Right hindlimb (tissue), 1 donor: ENCODE data around the gene DOK7.
A peak's percentile ranks its signal among the peaks of the same experiment; 100 is the strongest.
"Not testable (repeated sequence)": the region's sequence is repeated elsewhere in the genome, so short reads cannot be mapped to it uniquely, and the experiment has no call there.

ENCODE experiments used
- DNase-seq: peaks from one replicate; pipeline ENCODE4 v3.0.0-alpha.2; 2018

The DOK7 gene

GRCh38 chr4:3511601-3512000, 48.5 kb downstream of the DOK7 start:
- DNase-seq, result not testable (repeated sequence)

DNA sequence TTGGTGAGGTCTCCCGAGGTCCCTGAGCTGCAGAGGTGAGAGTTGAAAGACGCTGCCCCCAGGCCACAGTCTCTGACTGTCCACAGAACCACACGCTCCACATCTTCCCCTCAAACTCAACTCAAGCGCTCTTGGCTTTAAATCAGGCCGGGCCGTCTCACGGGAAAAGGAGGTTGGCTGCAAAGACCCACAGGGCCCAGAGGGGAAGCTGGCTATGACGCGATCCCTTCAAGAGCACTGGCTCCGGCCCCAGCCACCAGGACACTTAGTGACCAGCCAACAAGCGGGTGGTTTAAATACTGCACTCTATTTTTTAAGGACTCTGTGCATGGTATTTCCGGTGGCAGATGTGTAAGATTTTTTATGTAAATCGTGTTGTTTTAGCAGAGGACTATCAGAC, 49.2 kb downstream of the DOK7 start:
- DNase-seq, result no peak

GRCh38 chr4:3512719-3513118, 49.6 kb downstream of the DOK7 start:
- DNase-seq, result no peak

- DNase-seq, result no peak
Observed at GRCh38 chr4:3513807-3514206, 50.7 kb downstream of the DOK7 start.

DNA sequence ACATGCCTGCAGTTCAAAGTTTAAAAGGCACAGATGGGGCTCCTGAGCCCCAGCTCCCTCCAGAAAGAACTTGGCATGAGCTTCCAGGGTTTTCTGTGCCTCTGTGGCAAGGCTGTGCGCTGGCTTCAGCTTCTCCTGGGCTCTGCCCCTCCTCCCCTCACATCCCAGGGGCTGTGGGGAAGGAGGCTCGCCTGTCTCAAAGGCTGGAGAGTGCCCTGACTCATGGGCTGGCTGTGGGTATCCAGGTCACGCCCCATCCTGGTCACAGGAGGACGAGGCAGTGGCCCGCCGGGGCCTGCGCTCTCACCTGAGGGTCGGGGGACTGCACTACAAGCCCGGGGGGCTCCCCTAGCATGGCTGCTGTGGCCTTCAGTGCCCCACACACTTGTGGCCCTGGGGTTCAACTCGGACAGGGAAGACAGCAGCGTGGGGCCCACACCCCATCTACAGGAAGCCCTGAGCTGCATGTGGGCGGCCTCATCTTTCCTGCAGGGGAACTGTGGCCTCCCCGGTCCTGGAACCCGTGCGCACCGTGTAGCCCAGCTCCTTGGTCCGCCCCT, 51.2 kb downstream of the DOK7 start:
- no peak for DNase-seq

- no peak for DNase-seq
Observed at GRCh38 chr4:3514806-3515501, 51.8 kb downstream of the DOK7 start.

DNA sequence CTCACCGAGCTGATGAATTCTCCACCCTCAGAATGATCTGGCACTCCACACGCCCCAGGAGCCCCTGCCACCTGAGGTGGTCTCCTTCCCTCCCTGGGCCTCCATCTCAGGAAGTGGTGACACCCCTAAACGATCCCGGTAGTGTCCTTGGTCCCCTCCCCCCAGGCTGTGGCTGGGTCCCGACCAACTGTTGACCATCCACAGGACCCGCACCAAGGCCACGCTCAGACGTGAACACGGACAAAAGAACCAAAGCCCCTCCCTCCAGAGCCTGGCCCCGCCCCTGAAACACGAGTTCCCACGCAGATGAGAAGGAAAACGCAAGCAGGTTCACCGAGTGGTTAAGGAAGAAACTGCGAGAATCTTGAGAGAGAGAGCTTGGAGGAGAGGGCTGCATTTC, 52.5 kb downstream of the DOK7 start:
- no peak for DNase-seq

GRCh38 chr4:3516061-3516835, 53.1 kb downstream of the DOK7 start:
- no peak for DNase-seq

DNA sequence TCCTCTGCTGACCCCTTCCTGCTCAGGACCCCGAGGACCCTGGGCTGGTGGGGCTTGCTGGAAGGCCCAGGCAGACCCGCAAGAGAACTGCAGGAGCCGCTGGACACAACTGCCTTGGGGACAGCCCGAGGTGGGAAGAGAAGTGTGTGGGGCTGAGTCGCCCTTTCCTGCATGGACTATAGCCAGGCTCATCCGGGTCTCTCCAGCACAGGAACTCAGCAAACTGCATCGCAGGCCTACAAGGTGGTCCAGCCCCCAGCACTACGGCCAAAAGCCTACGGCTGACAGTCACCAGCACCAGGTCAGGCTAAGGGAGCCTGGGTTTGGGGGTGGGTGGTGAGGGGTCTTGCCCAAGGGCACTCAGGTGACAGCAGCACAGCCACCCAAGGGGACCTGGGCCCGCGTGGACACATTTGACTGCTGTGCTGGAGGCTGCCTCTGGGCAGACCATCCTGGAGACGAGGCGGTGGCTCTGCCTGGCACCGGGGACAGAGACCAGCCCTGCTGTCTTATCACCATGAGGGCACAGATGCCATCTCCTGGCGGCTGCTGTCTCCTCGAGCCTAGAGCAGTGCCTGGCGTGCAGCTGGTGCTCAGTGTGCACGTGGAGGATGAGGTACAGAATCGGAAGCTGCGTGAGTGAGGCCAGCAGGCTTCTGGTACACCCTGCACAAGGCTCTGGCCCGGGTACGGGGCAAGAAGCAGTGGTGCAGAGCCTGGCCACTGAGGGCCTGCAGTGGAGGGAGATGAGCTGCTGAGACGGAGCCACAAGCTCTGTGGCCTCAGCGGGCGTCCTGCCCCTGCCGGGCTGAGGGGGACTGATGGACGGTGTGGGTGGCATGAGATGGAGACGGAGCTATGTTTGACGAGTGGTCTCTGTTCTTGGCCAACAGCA, 54.0 kb downstream of the DOK7 start:
- DNase-seq, result no peak

GRCh38 chr4:3517731-3518510, 54.8 kb downstream of the DOK7 start:
- DNase-seq, result no peak

- no peak for DNase-seq
Observed at GRCh38 chr4:3518511-3518880, 55.4 kb downstream of the DOK7 start.

DNA sequence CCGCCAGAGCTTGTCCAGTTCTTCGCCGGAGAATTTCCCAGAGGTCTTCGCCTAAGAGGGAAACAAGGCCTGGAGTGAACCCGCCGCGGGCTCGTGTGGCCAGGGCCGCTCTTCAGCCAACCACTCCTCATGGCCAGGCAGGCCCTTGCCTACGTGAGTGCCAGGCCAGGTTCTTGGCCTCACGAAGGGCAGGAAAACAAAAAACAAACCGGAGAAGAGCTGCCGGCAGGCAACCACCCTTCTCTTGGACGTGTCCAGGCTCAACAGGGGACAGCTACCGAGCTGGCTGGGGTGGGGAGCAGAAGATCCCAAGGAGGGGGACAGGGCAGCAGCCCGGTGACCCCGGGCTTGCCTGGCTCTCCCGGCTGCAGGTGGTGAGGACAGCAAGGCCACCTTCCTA, 55.8 kb downstream of the DOK7 start:
- DNase-seq, result no peak

DNA sequence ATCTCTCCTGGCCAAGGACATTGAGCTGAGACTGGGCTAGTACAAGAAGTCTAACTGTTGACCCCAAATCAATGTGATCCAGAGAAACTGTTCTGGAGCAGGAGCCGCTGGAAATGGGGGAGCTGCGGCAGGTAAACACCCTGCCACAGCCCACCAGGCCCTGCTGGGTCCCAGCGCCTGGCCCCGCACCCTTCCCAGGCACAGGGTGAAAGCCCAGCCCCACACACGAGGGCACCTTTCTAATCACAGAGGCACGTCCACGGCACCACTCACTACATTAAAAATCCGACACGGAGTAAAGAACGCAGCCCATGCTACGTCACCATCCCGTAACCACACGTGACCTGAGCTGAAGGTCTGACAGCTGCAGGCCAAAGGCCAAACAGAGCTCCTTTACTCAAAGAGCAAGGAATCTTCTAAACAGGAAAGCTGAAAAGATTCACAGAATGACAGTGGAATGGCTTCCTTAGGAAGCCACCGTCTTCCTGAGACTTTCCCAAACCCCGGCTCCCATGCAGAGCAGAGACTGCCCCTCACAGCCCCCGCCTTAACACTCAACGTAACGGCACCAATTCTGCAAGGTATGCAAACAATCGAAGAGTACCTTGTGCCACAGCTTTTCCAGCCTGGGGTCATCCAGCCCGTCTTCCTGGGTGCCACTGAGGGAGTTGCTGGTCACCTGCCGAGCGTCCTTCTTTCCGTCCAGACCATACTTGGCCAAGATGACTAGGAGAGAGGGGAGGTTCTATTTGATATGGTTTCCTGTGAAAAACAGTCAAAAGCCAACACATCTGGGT, 56.6 kb downstream of the DOK7 start:
- DNase-seq, result no peak

DNA sequence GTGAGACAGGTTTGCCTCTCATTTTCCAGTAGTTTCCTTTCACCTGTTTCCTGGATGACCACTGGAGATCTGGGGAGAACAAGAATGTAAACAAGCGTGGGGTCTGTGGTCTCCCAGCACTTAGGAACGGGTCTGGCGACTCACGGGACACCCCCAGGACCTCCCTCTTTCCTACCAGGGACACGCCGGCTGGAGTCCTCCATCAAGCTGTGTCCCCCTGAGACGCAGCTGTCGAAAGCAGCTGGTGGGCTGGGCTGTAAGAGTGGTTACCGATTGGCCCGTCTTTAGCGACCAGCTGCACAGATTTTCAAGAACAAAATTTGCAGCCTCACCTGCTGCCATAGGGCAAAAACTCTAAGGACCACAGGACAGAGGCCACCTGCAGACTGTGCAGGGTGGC, 57.2 kb downstream of the DOK7 start:
- peak; percentile 69 for DNase-seq

GRCh38 chr4:3520796-3521600, 57.9 kb downstream of the DOK7 start:
- DNase-seq, result no peak

GRCh38 chr4:3521621-3522325, 58.7 kb downstream of the DOK7 start:
- no peak for DNase-seq

- no peak for DNase-seq
Observed at GRCh38 chr4:3522326-3522640, 59.2 kb downstream of the DOK7 start.

- DNase-seq, result no peak
Observed at GRCh38 chr4:3522651-3523050, 59.5 kb downstream of the DOK7 start.

DNA sequence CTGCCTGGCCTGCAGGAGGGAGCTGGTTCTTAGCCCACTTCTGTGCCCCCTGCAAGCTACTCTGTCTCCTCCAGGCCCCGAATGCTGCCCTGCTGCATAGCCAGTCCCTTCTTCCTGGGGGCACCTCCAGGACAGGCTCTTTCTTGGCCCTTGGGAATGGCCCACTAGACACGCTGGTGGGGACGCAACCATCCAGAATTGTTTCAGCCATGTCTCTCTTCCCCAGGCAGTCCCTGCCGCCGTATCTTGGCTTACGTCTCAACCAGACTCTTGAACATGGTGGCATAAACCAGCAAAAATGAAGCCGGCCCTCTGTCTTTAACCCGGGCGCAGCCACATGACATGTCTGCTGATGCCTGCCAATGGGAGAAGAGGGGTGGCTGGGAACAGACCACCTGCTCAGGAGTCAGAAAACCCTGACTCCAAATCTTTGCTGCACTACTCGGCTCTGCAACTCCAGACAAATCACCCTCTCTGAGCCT, 60.1 kb downstream of the DOK7 start:
- DNase-seq, result no peak

DNA sequence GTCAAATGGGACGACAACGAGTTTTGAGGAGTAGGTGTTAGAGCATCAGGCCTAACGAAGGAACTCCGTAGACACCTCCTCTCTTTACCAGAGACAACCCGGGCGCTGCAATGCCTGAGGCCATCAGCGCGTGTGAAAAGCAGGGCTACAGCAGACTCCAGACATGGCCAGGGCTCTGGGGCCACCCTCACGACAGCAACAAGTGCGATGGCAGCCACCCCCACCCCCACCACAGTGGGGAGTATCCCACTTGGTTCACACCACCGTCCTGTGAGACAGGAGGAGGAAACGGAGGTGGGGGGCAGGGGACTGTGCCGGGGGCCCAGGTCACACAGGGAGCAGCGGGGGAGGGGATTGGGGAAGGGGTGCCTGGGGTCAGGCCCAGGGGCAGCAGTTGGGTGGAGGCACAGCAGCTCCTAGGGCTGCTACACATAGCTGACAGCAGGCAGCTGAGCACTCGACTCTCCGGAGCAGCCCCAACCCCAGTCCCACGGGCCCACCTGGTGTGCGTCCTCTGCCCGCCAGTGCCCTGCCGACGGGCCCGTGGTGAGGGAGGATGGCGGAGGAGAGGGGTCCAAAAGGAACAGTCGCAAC, 60.6 kb downstream of the DOK7 start:
- no peak for DNase-seq
